ENCODE data around the gene OBSCN. TPM values are rescaled to one million over a fixed set of nuclear protein-coding genes. Genes with fewer than 3 reads are reported as not detected.

The OBSCN gene
- total RNA-seq, 1 experiment from 2014 or later = 5.6 TPM

- no peak for DNase-seq
- Mint-ChIP-seq H3K4me3 (ENCODE audit: unreplicated experiment) (no peak overlapping the region), H3K27ac (ENCODE audit: unreplicated experiment) (no peak overlapping the region), H3K9me3 (ENCODE audit: unreplicated experiment) (peaks cover 51% of the 10 kb centered on the region), H3K4me1 (ENCODE audit: low read depth, unreplicated experiment) (no peaks in the 10 kb centered on the region), H3K36me3 (ENCODE audit: insufficient read depth, unreplicated experiment) (no peaks in the 10 kb centered on the region), H3K27me3 (ENCODE audit: insufficient read depth, unreplicated experiment) (no peaks in the 10 kb centered on the region)
- CTCF ChIA-PET = no interaction called here
- Histone ChIP-seq H3K4me3 (ENCODE audit: low read depth, low read length) (no peak overlapping the region), H3K9me3 (peaks cover 19% of the 10 kb centered on the region; the same call in 1 of the 2 replicates), H3K36me3 (ENCODE audit: control insufficient read depth, insufficient read depth, low read length) (no peaks in the 10 kb centered on the region), H3K27me3 (replicated peaks; ENCODE audit: control insufficient read depth, insufficient read depth, low read length) (no peaks in the 10 kb centered on the region; the same call in 1 of the 2 replicates), H3K4me1 (no peaks in the 10 kb centered on the region)
- POLR2A ChIA-PET = no interaction called here
- no TSS peak for BruUV-seq (replicated peaks)
- intact Hi-C loops (cut with micrococcal nuclease; ENCODE audit: unreplicated experiment) = no loop called here
- no peak for TF ChIP-seq CTCF (IDR thresholded peaks at IDR 0.05; ENCODE audit: insufficient read depth in 1 of 2, low read depth in 1 of 2, low read length in 1 of 2, severe bottlenecking in 1 of 2, unreplicated experiment in 1 of 2)
Observed at GRCh38 chr1:228297822-228298221, 90.0 kb downstream of the OBSCN start.

GRCh38 chr1:228298471-228298870 is 90.6 kb downstream of the OBSCN start:
- Mint-ChIP-seq H3K4me3 (ENCODE audit: unreplicated experiment) (no peak overlapping the region), H3K4me1 (ENCODE audit: low read depth, unreplicated experiment) (no peaks in the 10 kb centered on the region), H3K9me3 (ENCODE audit: unreplicated experiment) (peaks cover 51% of the 10 kb centered on the region), H3K36me3 (ENCODE audit: insufficient read depth, unreplicated experiment) (no peaks in the 10 kb centered on the region), H3K27ac (ENCODE audit: unreplicated experiment) (no peak overlapping the region), H3K27me3 (ENCODE audit: insufficient read depth, unreplicated experiment) (no peaks in the 10 kb centered on the region)
- no peak for DNase-seq
- no peaks in the 10 kb centered on the region; the same call in 1 of the 2 replicates for H3K27me3 ChIP-seq (replicated peaks; ENCODE audit: control insufficient read depth, insufficient read depth, low read length)
- no peak for TF ChIP-seq CTCF (IDR thresholded peaks at IDR 0.05; ENCODE audit: insufficient read depth in 1 of 2, low read depth in 1 of 2, low read length in 1 of 2, severe bottlenecking in 1 of 2, unreplicated experiment in 1 of 2)
- peaks cover 24% of the 10 kb centered on the region for H3K9me3 ChIP-seq
- POLR2A ChIA-PET = no interaction called here
- no peaks in the 10 kb centered on the region for H3K36me3 ChIP-seq (ENCODE audit: control insufficient read depth, insufficient read depth, low read length)
- no peak overlapping the region for H3K4me3 ChIP-seq (ENCODE audit: low read depth, low read length)
- intact Hi-C loops (cut with micrococcal nuclease; ENCODE audit: unreplicated experiment) = no loop called here
- no peaks in the 10 kb centered on the region for H3K4me1 ChIP-seq
- no TSS peak for BruUV-seq (replicated peaks)
- CTCF ChIA-PET = no interaction called here

- Histone ChIP-seq H3K27me3 (replicated peaks; ENCODE audit: control insufficient read depth, insufficient read depth, low read length) (no peaks in the 10 kb centered on the region; the same call in 1 of the 2 replicates), H3K4me3 (ENCODE audit: low read depth, low read length) (no peak overlapping the region), H3K9me3 (peaks cover 24% of the 10 kb centered on the region), H3K36me3 (ENCODE audit: control insufficient read depth, insufficient read depth, low read length) (no peaks in the 10 kb centered on the region), H3K4me1 (no peaks in the 10 kb centered on the region)
- Mint-ChIP-seq H3K4me1 (ENCODE audit: low read depth, unreplicated experiment) (no peaks in the 10 kb centered on the region), H3K9me3 (ENCODE audit: unreplicated experiment) (peaks cover 58% of the 10 kb centered on the region), H3K4me3 (ENCODE audit: unreplicated experiment) (no peak overlapping the region), H3K36me3 (ENCODE audit: insufficient read depth, unreplicated experiment) (no peaks in the 10 kb centered on the region), H3K27ac (ENCODE audit: unreplicated experiment) (no peak overlapping the region), H3K27me3 (ENCODE audit: insufficient read depth, unreplicated experiment) (no peaks in the 10 kb centered on the region)
- ChIA-PET POLR2A (no interaction called here), CTCF (no interaction called here)
- TF ChIP-seq CTCF (IDR thresholded peaks at IDR 0.05; ENCODE audit: insufficient read depth in 1 of 2, low read depth in 1 of 2, low read length in 1 of 2, severe bottlenecking in 1 of 2, unreplicated experiment in 1 of 2) = no peak
- DNase-seq = no peak
- intact Hi-C loops (cut with micrococcal nuclease; ENCODE audit: unreplicated experiment) = no loop called here
- no TSS peak for BruUV-seq (replicated peaks)
Observed at GRCh38 chr1:228299211-228299610, 91.4 kb downstream of the OBSCN start.
